ENCODE measurements around the gene ETHE1. TPM values are rescaled to one million over a fixed set of nuclear protein-coding genes. Genes with fewer than 3 reads are reported as not detected.

The ETHE1 gene
- total and polyA plus RNA-seq, 2 donors (not counting 1 experiment from before 2014, with no cell fraction given), result 16.0 to 39.4 TPM

GRCh38 chr19:43538922-43539321 lies 11.9 kb upstream of the ETHE1 start:
- no peaks in the 10 kb centered on the region for H4K20me1 ChIP-seq (ENCODE audit: control insufficient read depth, insufficient read depth, low read length, poor library complexity, severe bottlenecking)
- ATAC-seq (ENCODE audit: low read depth), result no peak
- H2AFZ ChIP-seq (ENCODE audit: insufficient read depth, low read depth, low read length, poor library complexity, severe bottlenecking), result no peak overlapping the region
- H3K4me3 ChIP-seq (ENCODE audit: control extremely low read depth in 1 of 5, extremely low read depth in 1 of 5, insufficient read depth in 1 of 5, low read depth in 2 of 5, low read length in 4 of 5), result no peak overlapping the region
- no peaks in the 10 kb centered on the region for H3K27me3 Mint-ChIP-seq
- TF ChIP-seq CTCF (IDR thresholded peaks at IDR 0.05) (no peak), EZH2 (IDR thresholded peaks at IDR 0.05; ENCODE audit: borderline replicate concordance, insufficient read depth, low read depth, low read length, poor library complexity, severe bottlenecking) (no peak)
- H3K79me2 ChIP-seq (ENCODE audit: control insufficient read depth, insufficient read depth, low read length), result no peaks in the 10 kb centered on the region
- ChIA-PET CTCF (interaction anchor here (0.9 kb wide), 1 partner anchor 57 kb away, joined by 5 read pairs; the partner anchor contains the start of genes IRGQ and ZNF576), POLR2A (no interaction called here)
- no peak for DNase-seq
- no peaks in the 10 kb centered on the region for H3K27me3 ChIP-seq (replicated peaks in 1 of 4; ENCODE audit: control extremely low read depth in 1 of 4, control insufficient read depth in 3 of 4, insufficient read depth in 4 of 4, low read length in 3 of 4)
- H3K4me1 Mint-ChIP-seq, result peaks cover 8% of the 10 kb centered on the region
- H3K9ac ChIP-seq (ENCODE audit: low read length), result no peak overlapping the region
- no peak overlapping the region for H3K27ac ChIP-seq (ENCODE audit: low read length in 2 of 2)
- no peak overlapping the region for H3K27ac Mint-ChIP-seq
- peaks cover 0 to 9% (median 2%) of the 10 kb centered on the region in 3 donors for H3K9me3 ChIP-seq (ENCODE audit: control extremely low read depth in 1 of 3, control insufficient read depth in 2 of 3, insufficient read depth in 1 of 3, low read length in 2 of 3)
- intact Hi-C loops (cut with micrococcal nuclease), result no loop called here
- H3K4me1 ChIP-seq (ENCODE audit: control insufficient read depth in 2 of 2, insufficient read depth in 2 of 2, low read length in 2 of 2), result peaks cover 0 to 9% of the 10 kb centered on the region in 2 donors
- H3K4me3 Mint-ChIP-seq, result no peak overlapping the region
- H3K36me3 ChIP-seq (replicated peaks in 1 of 2; ENCODE audit: control extremely low read depth in 1 of 2, control insufficient read depth in 1 of 2, extremely low read depth in 1 of 2, insufficient read depth in 2 of 2, low read length in 1 of 2), result peaks cover 0 to 38% of the 10 kb centered on the region in 2 experiments
- peaks cover 7% of the 10 kb centered on the region for H3K9me3 Mint-ChIP-seq (ENCODE audit: insufficient read depth)
- no peak overlapping the region for H3K4me2 ChIP-seq (replicated peaks; ENCODE audit: low read depth, low read length, poor library complexity, severe bottlenecking)

Measured in B cell (primary cell).